ENCODE data around the gene ADAMTS5.

ADAMTS5 gene

DNA sequence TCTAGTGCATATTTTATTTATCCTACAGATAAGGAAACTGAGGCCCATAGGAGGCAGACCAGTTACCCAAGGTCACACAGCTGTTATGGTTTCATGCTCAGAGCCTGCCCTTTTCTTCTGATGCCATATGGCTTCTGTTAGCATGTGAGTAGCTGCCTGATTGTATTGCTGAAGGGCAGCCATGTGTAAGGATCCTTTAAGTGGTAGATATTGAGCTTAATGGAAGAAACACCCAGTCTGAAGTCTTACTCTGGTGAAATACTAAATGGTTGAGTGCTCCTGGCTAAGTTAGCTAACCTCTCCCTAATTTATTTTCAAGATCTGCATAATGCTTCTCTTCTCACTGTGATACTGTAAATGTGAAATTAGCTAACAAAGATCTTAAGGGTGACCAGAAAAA is 30.9 kb downstream of the ADAMTS5 start:
- no peak for TF ChIP-seq CTCF (IDR thresholded peaks at IDR 0.05; ENCODE audit: insufficient read depth, missing control alignments)
- DNase-seq (ENCODE audit: insufficient read length, low spot score), result no peak
- FAIRE-seq, result no peak

DNA sequence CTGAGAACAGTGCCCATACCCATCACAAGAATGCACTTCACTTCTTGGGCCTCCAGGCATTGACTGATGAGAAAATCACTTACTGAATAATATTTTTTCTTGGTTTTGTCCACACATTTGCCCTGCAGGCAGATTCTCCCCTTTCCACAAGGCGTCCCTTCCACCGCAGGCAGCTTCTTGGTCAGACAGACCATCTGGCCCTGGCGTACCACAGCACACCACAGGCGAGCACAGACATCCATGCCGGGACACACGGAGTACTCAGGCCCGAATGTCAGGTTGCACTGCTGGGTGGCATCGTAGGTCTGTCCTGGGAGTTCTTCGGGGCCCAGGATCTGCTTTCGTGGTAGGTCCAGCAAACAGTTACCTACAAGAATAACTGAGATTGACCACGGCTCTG is 32.5 kb downstream of the ADAMTS5 start:
- TF ChIP-seq CTCF (IDR thresholded peaks at IDR 0.05; ENCODE audit: insufficient read depth, missing control alignments), result no peak
- FAIRE-seq (no peak), DNase-seq (ENCODE audit: insufficient read length, low spot score) (no peak)

- FAIRE-seq (no peak), DNase-seq (ENCODE audit: insufficient read length, low spot score) (no peak)
- no peak for TF ChIP-seq CTCF (IDR thresholded peaks at IDR 0.05; ENCODE audit: insufficient read depth, missing control alignments)
These were observed 33.4 kb downstream of the ADAMTS5 start for GRCh38 chr21:26933448-26933847.

DNA sequence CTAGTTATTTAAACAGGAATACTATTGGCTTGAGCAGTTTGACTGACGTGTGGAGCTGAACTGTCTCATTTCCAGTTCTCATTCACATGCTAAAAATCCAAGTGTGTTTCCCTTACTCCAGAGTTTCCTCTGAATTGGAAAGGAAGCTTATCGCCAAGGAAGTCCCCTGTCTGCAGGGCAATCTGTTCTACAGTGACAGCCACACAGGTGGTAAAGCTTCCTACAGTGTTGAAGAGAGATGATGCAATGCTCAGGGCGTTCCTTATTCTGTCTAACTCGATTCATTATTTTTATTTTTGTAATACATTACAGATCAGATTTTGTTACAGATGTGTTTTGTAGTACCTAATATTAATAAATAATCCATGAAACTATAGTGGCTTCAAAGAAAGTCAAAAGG is 41.3 kb downstream of the ADAMTS5 start:
- DNase-seq (ENCODE audit: insufficient read length, low spot score) (no peak), FAIRE-seq (no peak)
- no peak for TF ChIP-seq CTCF (IDR thresholded peaks at IDR 0.05; ENCODE audit: insufficient read depth, missing control alignments)

DNA sequence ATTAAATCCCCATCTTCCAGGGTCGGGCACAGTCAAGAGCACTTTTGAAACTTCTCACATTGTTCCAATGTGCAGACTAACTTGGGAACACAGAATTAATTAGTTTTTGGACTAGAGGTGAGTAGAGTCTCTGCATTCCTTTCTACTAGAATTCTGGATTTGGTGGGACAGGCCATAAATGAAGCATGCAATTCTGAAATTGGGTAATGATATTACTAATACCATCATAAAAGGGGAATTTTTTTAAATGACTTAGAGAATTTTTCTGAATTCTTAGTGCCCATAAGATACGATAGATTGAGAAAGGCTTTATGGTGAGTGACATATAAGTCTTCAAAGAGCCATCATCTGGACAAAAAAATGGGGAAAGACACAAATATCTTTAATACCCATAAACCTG is 41.8 kb downstream of the ADAMTS5 start:
- FAIRE-seq, result no peak
- no peak for DNase-seq (ENCODE audit: insufficient read length, low spot score)
- no peak for TF ChIP-seq CTCF (IDR thresholded peaks at IDR 0.05; ENCODE audit: insufficient read depth, missing control alignments)

GRCh38 chr21:26923986-26924385 is 42.9 kb downstream of the ADAMTS5 start:
- no peak for FAIRE-seq
- DNase-seq (ENCODE audit: insufficient read length, low spot score), result no peak
- TF ChIP-seq CTCF (IDR thresholded peaks at IDR 0.05; ENCODE audit: insufficient read depth, missing control alignments), result no peak

DNA sequence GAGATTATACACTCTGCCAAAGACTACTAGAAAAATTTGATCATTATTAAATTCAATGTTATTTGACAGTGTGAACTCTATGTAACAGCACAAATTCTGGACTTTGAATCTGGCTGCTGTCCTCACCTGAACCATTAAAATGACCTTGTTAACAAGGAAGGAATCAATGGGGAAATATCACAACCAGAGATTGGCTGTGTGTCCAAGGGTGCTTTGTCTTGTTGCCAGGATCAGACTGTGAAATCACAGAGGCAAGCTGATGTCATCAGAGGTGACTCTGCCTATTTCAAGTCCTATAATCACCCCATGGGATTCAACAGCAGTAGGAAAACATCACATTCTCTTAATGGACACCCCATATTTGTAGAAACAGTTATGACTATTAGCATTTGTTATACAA is 46.8 kb downstream of the ADAMTS5 start:
- DNase-seq (ENCODE audit: insufficient read length, low spot score) (no peak), FAIRE-seq (no peak)
- no peak for TF ChIP-seq CTCF (IDR thresholded peaks at IDR 0.05; ENCODE audit: insufficient read depth, missing control alignments)

All from D721Med (cell line).